Cerebellar nuclear complex (tissue), 1 donor: ENCODE measurements around the gene TBC1D16.
A peak's percentile ranks its signal among the peaks of the same experiment; 100 is the strongest.

Experiments
- DNase-seq, 2 experiments: peaks; one replicate each; lab custom pipeline; 2025; lab: John Stamatoyannopoulos, UW

Gene TBC1D16, protein sequence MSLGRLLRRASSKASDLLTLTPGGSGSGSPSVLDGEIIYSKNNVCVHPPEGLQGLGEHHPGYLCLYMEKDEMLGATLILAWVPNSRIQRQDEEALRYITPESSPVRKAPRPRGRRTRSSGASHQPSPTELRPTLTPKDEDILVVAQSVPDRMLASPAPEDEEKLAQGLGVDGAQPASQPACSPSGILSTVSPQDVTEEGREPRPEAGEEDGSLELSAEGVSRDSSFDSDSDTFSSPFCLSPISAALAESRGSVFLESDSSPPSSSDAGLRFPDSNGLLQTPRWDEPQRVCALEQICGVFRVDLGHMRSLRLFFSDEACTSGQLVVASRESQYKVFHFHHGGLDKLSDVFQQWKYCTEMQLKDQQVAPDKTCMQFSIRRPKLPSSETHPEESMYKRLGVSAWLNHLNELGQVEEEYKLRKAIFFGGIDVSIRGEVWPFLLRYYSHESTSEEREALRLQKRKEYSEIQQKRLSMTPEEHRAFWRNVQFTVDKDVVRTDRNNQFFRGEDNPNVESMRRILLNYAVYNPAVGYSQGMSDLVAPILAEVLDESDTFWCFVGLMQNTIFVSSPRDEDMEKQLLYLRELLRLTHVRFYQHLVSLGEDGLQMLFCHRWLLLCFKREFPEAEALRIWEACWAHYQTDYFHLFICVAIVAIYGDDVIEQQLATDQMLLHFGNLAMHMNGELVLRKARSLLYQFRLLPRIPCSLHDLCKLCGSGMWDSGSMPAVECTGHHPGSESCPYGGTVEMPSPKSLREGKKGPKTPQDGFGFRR

DNA sequence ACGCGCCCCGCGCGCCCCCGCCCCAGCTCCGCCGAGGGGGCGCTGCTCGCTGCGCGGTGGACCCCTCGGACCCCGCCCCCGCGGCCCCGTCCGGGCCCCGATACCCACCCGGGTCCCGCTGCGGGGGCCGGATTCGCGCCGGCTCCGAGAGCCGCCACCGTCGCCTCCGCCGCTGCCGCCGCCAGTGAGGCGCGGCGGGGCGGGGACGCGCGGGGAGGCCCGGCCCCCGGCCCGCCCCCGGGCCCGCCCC is at the start of gene TBC1D16:
TBC1D16 (minus strand) TSS at position 186 of the 250 bp plus-strand sequence. CDS start 22,325 bp downstream, outside the sequence.
- no peak for DNase-seq

DNA sequence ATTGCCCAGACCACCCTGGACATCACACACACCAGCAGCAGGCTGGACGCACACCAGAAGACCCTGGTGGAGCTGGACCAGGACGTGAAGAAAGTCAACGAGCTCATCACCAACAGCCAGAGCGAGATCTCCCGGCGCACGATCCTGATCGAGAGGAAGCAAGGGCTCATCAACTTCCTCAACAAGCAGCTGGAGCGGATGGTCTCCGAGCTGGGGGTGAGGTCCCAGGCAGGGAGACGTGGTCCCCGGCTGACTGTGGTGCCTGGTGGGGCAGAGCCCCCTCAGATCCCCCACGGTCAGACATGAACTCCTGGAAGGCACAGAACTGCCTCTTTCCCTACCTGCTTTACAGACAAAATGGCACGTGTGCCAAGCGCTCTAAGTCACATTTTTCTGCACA is 49.1 kb upstream of the TBC1D16 start:
- no peak for DNase-seq

DNA sequence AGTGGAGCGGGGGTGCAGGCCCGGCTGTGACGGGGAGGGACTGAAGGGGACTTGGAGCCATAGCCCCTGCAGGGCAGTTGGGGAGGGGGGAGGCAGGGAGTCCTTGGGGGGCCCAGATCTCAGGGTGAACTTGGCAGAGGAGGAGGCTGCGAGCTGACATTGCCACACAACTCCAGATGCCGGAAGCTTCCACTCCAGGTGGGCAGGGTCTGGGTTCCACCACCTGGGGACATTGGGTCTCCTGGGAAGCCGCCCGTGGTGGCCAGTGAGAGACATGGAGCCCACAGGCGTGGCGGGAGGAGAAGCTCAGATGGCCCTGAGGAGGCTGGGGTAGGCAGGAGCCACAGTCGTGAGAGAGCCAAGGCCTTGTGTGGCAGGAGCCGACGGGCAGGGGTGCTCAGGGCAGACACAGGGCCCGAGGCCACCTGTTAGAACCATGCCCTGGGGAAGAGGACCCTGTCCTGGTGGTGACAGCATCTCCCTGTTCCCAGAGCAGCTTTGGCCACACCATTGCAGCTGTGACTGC is 47.5 kb upstream of the TBC1D16 start:
- no peak for DNase-seq

DNA sequence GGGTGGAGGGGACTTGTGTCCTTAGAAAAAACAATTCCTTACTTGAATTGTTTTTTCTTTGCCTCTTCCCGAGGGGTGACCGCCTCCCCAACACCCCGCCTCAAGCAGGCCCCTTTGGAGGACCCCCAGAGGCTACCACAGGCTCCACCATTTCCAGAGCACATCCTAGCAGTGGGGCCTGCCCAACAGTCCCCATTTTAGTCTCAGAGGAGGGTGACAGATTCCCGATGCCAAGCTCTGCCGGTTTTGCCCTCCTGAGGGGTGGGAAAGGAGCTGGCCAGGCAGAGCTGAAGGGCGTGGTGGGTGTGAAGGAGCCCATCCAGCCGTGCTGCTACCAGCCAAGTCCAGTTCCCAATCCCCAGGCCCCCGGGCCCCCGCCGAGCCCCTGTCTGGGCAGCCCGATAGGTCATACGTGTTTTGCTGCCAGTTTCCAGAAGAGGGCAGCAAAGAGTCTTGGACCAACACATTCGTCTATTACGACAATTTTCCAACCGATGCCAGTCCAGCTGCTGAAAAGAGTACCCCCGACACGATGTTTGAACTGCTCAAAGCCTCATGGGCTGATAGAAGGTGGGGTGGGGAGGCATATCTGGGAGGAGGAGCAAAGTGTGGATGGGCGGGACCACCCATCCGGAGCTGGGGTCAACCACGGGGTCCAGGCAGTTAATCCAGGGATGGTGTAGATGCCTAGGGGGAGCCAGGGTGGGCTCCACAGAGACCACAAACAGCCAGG is 46.9 kb upstream of the TBC1D16 start:
- peak in 1 of 2 experiments; percentile 13 for DNase-seq

- no peak for DNase-seq
Measured at GRCh38 chr17:80081596-80081995, 45.9 kb upstream of the TBC1D16 start.

GRCh38 chr17:80080081-80080480 is 44.4 kb upstream of the TBC1D16 start:
- no peak for DNase-seq

GRCh38 chr17:80072410-80072809 is 36.7 kb upstream of the TBC1D16 start:
- DNase-seq: no peak

GRCh38 chr17:80071116-80071841 is 35.6 kb upstream of the TBC1D16 start:
- peak in 1 of 2 experiments; percentile 5 for DNase-seq

DNA sequence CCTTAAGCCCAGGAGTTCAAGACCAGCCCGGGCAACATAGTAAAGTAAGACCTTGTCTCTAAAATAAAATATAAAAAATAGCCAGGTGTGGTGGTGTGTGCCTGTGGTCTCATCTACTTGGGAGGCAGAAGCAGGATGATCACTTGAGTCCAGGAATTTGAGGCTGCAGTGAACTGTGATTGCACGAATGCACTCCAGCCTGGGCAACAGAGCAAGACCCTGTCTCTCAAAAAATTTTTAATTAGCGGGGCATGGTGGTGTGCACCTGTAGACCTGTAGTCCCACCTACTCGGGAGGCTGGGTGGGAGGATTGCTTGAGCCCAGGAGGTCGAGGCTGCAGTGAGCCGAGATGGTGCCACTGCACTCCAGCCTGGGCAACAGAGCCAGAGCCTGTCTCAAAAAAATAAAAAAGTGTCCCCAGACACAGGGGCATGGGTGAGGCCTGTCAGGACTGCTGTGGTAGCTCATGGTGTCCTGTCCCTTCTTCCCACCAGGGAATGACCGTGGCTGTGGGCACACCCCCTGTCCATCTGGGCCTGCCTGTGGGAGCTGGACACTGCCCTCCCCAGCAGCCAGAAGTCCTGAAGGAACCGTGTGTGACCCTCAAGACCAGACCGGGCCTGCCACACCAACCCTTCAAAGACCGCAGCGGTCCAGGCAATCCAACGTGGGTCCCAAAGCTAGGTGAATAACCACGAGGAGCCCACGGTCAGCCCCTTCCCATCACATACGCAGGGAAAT is 34.9 kb upstream of the TBC1D16 start:
- no peak for DNase-seq

DNA sequence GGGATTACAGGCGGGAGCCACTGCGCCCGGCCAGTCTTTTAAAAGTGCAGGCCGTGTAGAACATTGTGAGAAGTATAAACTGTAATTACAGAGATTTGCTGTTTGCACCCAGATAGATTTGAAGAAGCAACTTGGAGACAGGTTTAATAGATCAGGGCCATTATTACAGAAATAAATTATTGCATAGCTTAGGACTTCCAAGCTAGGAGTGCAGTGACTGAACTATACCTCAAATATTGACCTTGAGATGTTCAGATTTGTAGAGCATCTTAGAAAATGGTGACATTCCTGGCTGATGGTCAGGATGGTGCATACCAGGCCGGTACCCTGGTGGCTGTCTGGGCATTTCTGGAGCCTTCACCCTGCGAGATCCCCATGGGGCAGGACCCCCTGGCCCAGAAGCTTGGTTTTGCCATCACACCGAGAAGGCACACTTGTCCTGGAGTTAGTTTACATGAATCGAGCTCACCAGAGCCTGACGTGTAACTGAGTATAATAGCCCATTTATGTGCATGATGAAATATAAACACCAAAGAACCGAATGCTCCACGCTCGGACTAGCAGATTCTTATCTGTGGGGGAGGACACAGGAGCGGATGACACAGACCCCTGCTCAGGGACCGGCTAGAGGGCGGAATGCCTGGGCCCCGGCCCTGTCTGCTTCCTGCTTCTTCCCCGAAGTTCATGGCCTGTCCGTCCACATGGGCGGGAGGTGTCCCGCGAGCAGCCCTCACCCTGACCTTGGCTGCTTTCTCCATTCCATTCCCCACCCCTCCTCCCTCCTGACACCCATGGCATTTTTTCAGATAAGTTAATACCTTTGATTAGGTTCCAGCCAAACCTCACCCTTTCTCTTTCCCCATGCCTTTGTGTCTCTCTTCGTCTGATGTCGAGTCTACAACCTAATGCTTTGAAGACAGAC is 32.9 kb upstream of the TBC1D16 start:
- DNase-seq: no peak

- DNase-seq: no peak
Measured at GRCh38 chr17:80067393-80067986, 31.8 kb upstream of the TBC1D16 start.

GRCh38 chr17:80065478-80066170 is 30.0 kb upstream of the TBC1D16 start:
- no peak for DNase-seq

DNA sequence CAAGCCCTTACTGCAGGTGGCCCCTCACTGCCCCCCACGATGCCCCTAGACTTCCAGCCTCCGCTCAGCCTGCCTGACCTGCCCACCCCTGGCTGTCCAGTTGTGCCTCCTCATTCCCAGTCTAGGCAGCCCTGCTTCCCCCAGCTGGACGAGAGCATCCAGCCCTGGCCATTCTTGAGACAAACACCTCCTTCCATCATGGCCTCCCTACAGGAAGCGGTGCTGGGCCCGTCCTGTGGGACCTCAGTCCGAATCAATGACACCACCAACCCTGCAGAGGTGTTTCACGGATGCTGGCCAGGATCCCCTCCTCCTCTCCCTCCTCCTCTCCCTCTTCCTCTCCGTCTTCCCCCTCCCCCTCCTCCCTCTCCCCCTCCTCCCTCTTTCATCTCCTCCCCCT is 29.0 kb upstream of the TBC1D16 start:
- DNase-seq: no peak

GRCh38 chr17:80063830-80064585 is 28.3 kb upstream of the TBC1D16 start:
- DNase-seq: no peak

GRCh38 chr17:80061421-80061820 is 25.7 kb upstream of the TBC1D16 start:
- DNase-seq: no peak

DNA sequence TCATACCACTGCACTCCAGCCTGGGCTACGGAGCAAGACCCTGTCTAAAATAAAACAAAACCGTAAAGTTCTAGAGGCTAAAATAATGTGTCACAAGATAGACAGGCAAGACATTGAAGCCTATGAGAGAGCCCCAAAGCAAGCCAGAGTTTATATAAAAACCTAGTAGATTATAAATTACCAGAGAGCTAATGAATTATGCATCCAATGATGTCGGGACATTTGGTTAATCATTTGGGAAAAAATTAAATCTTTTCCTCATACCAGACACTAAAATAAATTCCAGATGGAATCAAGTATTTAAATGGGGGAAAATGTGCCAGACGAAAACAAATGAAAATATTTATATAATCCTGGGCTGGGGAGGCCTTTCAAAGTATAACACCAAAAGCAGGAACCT is 25.0 kb upstream of the TBC1D16 start:
- DNase-seq: no peak

GRCh38 chr17:80058311-80058955 is 22.8 kb upstream of the TBC1D16 start:
- DNase-seq: no peak

DNA sequence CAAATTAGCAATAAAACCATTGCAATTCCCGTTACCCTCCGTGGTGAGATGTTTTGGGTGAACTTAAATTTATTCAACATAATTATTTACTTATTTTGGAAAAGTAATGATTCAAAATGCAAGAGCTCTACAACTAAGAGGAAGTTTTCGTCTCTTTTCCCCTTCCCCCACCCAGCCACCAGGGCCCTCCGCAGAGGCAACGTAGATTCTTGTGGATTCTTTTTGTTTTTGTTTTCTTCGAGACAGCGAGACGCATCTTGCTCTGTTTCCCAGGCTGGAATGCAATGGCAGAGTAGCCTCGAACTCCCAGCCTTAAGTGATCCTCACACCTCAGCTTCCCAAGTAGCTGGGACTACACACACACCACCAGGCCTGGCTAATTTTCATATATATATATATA is 19.9 kb upstream of the TBC1D16 start:
- DNase-seq: no peak
